H1 (cell line): ENCODE measurements around the gene SULT2B1. TPM values are rescaled to one million over a fixed set of nuclear protein-coding genes. Genes with fewer than 3 reads are reported as not detected.

Source experiments
- CTCF ChIA-PET: fragments of 300-600 bp; sonication (Branson Sonifier 250); formaldehyde crosslinking; loops from one replicate; lab custom pipeline; 2021; ENCODE audit not compliant: partially characterized antibody; lab: Charles Lee
- POLR2A ChIA-PET: fragments of 300-600 bp; sonication (Branson Sonifier 250); formaldehyde crosslinking; loops from one replicate; lab custom pipeline; 2021; ENCODE audit warnings: inconsistent platforms; ENCODE audit not compliant: partially characterized antibody; lab: Charles Lee
- DNase-seq, 2 experiments: peaks; one replicate each; pipeline versions ENCODE4 v3.0.0 to v3.0.0-alpha.2; 2010 to 2022; ENCODE audit warnings: low spot score in 2 of 2, low read depth in 1 of 2, mixed read lengths in 1 of 2
- FAIRE-seq: peaks from 2 replicates; lab custom pipeline; 2011; peaks lifted over from hg19 to GRCh38; lab: Jason Lieb, UNC
- H2AFZ ChIP-seq: 2 replicates; pipeline ENCODE4 v1.8.1; 2012; ENCODE audit warnings: low read length, inconsistent platforms
- H2AK5ac ChIP-seq: 2 replicates; pipeline ENCODE4 v1.6.1; 2013; ENCODE audit warnings: low read depth, low read length
- H2BK120ac ChIP-seq: replicated peaks from 2 replicates; pipeline ENCODE3; 2013; ENCODE audit warnings: low read depth, low read length, inconsistent platforms
- H2BK12ac ChIP-seq: 2 replicates; pipeline ENCODE4 v1.6.1; 2013; ENCODE audit warnings: low read depth, low read length
- H2BK15ac ChIP-seq: 2 replicates; pipeline ENCODE4 v1.6.1; 2013; ENCODE audit warnings: low read length
- H2BK20ac ChIP-seq: 2 replicates; pipeline ENCODE4 v1.6.1; 2013; ENCODE audit warnings: low read length
- H2BK5ac ChIP-seq: 2 replicates; pipeline ENCODE4 v1.6.1; 2013; ENCODE audit warnings: low read depth, low read length
- H3K14ac ChIP-seq: 2 replicates; pipeline ENCODE4 v1.6.1; 2013; ENCODE audit warnings: inconsistent platforms; ENCODE audit not compliant: insufficient read length
- H3K18ac ChIP-seq: 2 replicates; pipeline ENCODE4 v1.6.1; 2013; ENCODE audit warnings: low read length; ENCODE audit errors: extremely low read depth
- H3K23ac ChIP-seq: 2 replicates; pipeline ENCODE4 v1.6.1; 2013; ENCODE audit warnings: inconsistent platforms; ENCODE audit not compliant: insufficient read length
- H3K23me2 ChIP-seq: 2 replicates; pipeline ENCODE4 v1.6.1; 2013; ENCODE audit warnings: low read depth, low read length
- H3K27ac ChIP-seq: 2 replicates; pipeline ENCODE4 v1.6.1; 2011; ENCODE audit warnings: low read depth, low read length, inconsistent platforms
- H3K27me3 ChIP-seq, 4 experiments: replicated peaks in 1 of 4; 1 replicate in 1 of 4; 2 replicates in 3 of 4; pipeline versions ENCODE4 v1.6.1 to v1.8.1; 2011 to 2013; ENCODE audit warnings: low read length in 3 of 4, mild to moderate bottlenecking in 3 of 4, inconsistent platforms in 2 of 4, mixed read lengths in 2 of 4, moderate library complexity in 1 of 4; ENCODE audit not compliant: control insufficient read depth in 3 of 4, insufficient read depth in 3 of 4; ENCODE audit errors: extremely low read depth in 1 of 4
- H3K36me3 ChIP-seq, 4 experiments: 2 replicates each; pipeline versions ENCODE4 v1.6.1 to v1.8.1; 2011 to 2013; ENCODE audit warnings: mild to moderate bottlenecking in 4 of 4, low read length in 3 of 4, moderate library complexity in 2 of 4, control low read depth in 1 of 4, inconsistent platforms in 1 of 4; ENCODE audit not compliant: insufficient read depth in 4 of 4, control insufficient read depth in 2 of 4
- H3K4ac ChIP-seq: replicated peaks from 2 replicates; pipeline ENCODE3; 2013; ENCODE audit warnings: low read length, low read depth, mixed read lengths, inconsistent platforms; ENCODE audit not compliant: insufficient read length
- H3K4me1 ChIP-seq, 4 experiments: replicated peaks in 1 of 4; 1 replicate in 1 of 4; 2 replicates in 3 of 4; pipeline versions ENCODE4 v1.6.1 to v1.8.1; 2011 to 2013; ENCODE audit warnings: low read length in 3 of 4, inconsistent platforms in 2 of 4, mixed read lengths in 1 of 4; ENCODE audit not compliant: insufficient read depth in 4 of 4, control insufficient read depth in 3 of 4
- H3K4me2 ChIP-seq, 2 experiments: 2 replicates each; pipeline versions ENCODE4 v1.6.1 to v1.8.1; 2011 to 2013; ENCODE audit warnings: low read depth in 2 of 2, low read length in 2 of 2, control low read depth in 1 of 2, inconsistent platforms in 1 of 2, mild to moderate bottlenecking in 1 of 2; ENCODE audit not compliant: insufficient read depth in 1 of 2
- H3K4me3 ChIP-seq, 4 experiments: fragments of 200-600, 300-600 bp in 1 of 4; sonication (generic), shearing (Covaris generic), sonication (Bioruptor Twin) in 1 of 4; 2 replicates each; pipeline versions ENCODE4 v1.5.1 to v1.8.1; 2011 to 2016; ENCODE audit warnings: low read length in 4 of 4, low read depth in 3 of 4, control low read depth in 2 of 4, inconsistent platforms in 2 of 4, mild to moderate bottlenecking in 2 of 4, mixed read lengths in 1 of 4, moderate library complexity in 1 of 4; ENCODE audit not compliant: insufficient read depth in 2 of 4; ENCODE audit errors: extremely low read depth in 1 of 4
- H3K56ac ChIP-seq: replicated peaks from 2 replicates; pipeline ENCODE3; 2013; ENCODE audit warnings: low read depth, mild to moderate bottlenecking, mixed read lengths, low read length, inconsistent platforms; ENCODE audit not compliant: insufficient read length
- H3K79me1 ChIP-seq: 2 replicates; pipeline ENCODE4 v1.6.1; 2013; ENCODE audit warnings: low read depth, low read length, control low read depth
- H3K79me2 ChIP-seq, 2 experiments: 2 replicates each; pipeline versions ENCODE4 v1.6.1 to v1.8.1; 2012 to 2013; ENCODE audit warnings: low read length in 2 of 2, mild to moderate bottlenecking in 2 of 2, inconsistent platforms in 1 of 2; ENCODE audit not compliant: insufficient read depth in 2 of 2, control insufficient read depth in 1 of 2
- H3K9ac ChIP-seq, 4 experiments: replicated peaks in 1 of 4; 1 replicate in 1 of 4; 2 replicates in 3 of 4; pipeline versions ENCODE4 v1.6.1 to v1.8.1; 2011 to 2013; ENCODE audit warnings: low read depth in 3 of 4, low read length in 3 of 4, control low read depth in 2 of 4, mild to moderate bottlenecking in 2 of 4, moderate library complexity in 2 of 4, inconsistent platforms in 1 of 4; ENCODE audit errors: extremely low read depth in 1 of 4
- H3K9me3 ChIP-seq, 2 experiments: 2 replicates each; pipeline versions ENCODE4 v1.6.1 to v1.8.1; 2012 to 2013; ENCODE audit warnings: mild to moderate bottlenecking in 2 of 2, moderate library complexity in 2 of 2, control low read depth in 1 of 2, inconsistent platforms in 1 of 2, low read depth in 1 of 2, low read length in 1 of 2, mixed read lengths in 1 of 2; ENCODE audit not compliant: insufficient read depth in 2 of 2
- H4K20me1 ChIP-seq, 2 experiments: replicated peaks in 1 of 2; 2 replicates each; pipeline versions ENCODE3 to v1.8.1; 2011 to 2013; ENCODE audit warnings: inconsistent platforms in 2 of 2, low read length in 2 of 2, mild to moderate bottlenecking in 1 of 2; ENCODE audit not compliant: insufficient read depth in 2 of 2, control insufficient read depth in 1 of 2
- H4K5ac ChIP-seq: 2 replicates; pipeline ENCODE4 v1.6.1; 2013; ENCODE audit warnings: low read length, low read depth, mixed read lengths, inconsistent platforms; ENCODE audit not compliant: insufficient read length
- H4K8ac ChIP-seq: 2 replicates; pipeline ENCODE4 v1.8.0; 2013; ENCODE audit warnings: mild to moderate bottlenecking, moderate library complexity, low read length, inconsistent platforms; ENCODE audit not compliant: insufficient read depth; ENCODE audit errors: extremely low read depth
- H4K91ac ChIP-seq: replicated peaks from 2 replicates; pipeline ENCODE3; 2013; ENCODE audit warnings: low read length, mixed read lengths, inconsistent platforms; ENCODE audit not compliant: insufficient read length
- CHD2 ChIP-seq: IDR thresholded peaks from 2 replicates; pipeline ENCODE4 v1.6.1; 2012; ENCODE audit warnings: low read length, improper control_type of control experiment
- CREB1 ChIP-seq: IDR thresholded peaks from 2 replicates; pipeline ENCODE4 v1.6.1; 2012; ENCODE audit warnings: inconsistent platforms
- KDM5A ChIP-seq: fragments of 200-600 bp; IDR thresholded peaks from 2 replicates; pipeline ENCODE4 v1.7.1; 2012; ENCODE audit warnings: mild to moderate bottlenecking, low read length, inconsistent platforms, mixed read lengths
- SP1 ChIP-seq: IDR thresholded peaks from 2 replicates; pipeline ENCODE4 v1.6.1; 2011; ENCODE audit warnings: low read depth, low read length
- TEAD4 ChIP-seq: IDR thresholded peaks from 2 replicates; pipeline ENCODE4 v1.6.1; 2012; ENCODE audit warnings: low read depth, low read length, inconsistent platforms, mixed read lengths
- YY1 ChIP-seq: IDR thresholded peaks from 2 replicates; pipeline ENCODE4 v1.6.1; 2011; ENCODE audit warnings: low read depth, mild to moderate bottlenecking, low read length
- WGBS, 2 experiments: shearing (Covaris generic) in 1 of 2; methylation state at CpG; one replicate each; pipeline versions ENCODE4 v1.1.6 to v1.1.7; 2013 to 2015; ENCODE audit warnings: low lambda C conversion rate in 2 of 2, mixed read lengths in 2 of 2, inconsistent platforms in 1 of 2, low coverage in 1 of 2, missing lambda C conversion rate in 1 of 2; ENCODE audit not compliant: insufficient replicate concordance in 2 of 2, insufficient coverage in 1 of 2, insufficient read length in 1 of 2; ENCODE audit errors: extremely low coverage in 1 of 2, missing lambda C conversion rate in 1 of 2; 5-methylcytosine and 5-hydroxymethylcytosine counted together
- polyA plus RNA-seq, 7 experiments: library from polyadenylated mRNA; depleted of rRNA in 3 of 7; stranded (reverse) in 5 of 7; unstranded in 2 of 7; fragments of >200 nt in 5 of 7; fragments of 200-250 nt in 2 of 7; gene quantifications; 1 replicate in 5 of 7; 2 replicates in 1 of 7; 4 replicates in 1 of 7; pipeline versions ENCODE4 v1.2.1 to v1.2.3, GENCODE V29; 2011 to 2013; ENCODE audit warnings: missing spikeins in 2 of 7, mixed read lengths in 2 of 7
- total RNA-seq: library from RNA; stranded (reverse); fragmentation: NEBNext Ultra II Directional; extraction: Animal tissue kit (Norgen Biotek cat#: 25700); gene quantifications from 2 replicates; pipeline ENCODE4 v1.2.1, GENCODE V29; 2021

SULT2B1 gene
- total and polyA plus RNA-seq, 2 of the 8 experiments (the other 6 are each of a cell fraction or from before 2014, with no cell fraction given) = 1.5 to 2.6 TPM

DNA sequence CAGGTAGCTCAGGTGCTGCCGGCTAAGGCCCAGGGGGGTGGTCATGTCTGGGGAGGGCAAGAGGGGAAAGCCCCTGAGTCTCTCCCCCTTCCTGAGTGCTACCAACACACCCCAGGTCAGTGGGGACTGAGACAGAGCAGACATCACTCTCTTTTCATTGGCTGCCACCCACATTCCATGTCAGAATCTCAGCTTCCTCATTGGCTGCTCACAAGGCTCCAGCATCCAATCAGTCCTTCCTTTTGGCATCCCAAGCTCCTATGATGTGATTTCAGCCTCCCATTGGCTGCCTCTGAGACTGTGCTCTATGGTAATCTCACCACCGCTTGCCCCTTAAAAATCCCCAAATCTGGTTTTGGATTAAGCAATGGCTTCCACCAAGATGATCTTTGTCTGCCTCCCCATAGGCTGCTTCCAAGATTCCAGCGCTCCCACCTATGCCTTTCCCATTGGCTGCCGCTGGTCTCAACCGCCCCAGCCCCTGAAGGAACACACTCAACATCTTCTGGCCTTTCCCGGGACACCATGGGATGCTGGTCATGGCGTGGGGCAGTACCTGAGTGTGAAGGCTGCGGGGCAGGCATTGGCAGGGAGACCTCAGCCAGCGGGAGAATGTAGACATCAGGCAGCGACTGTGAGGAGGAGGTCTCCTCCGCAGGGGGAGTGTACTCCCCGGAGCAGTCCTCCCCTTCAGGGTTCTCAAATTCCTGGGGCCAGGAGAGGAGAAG lies 42.3 kb upstream of the SULT2B1 start:
- H3K4me3 ChIP-seq = peak overlapping the region; percentile 42 to 65 (median 60); a peak in 5 of 8 replicates
- H3K4me2 ChIP-seq = peak overlapping the region; percentile 91 to 98
- no peak overlapping the region for H3K23ac ChIP-seq
- peak overlapping the region; percentile 88; the same call in 1 of the 2 replicates for H2BK15ac ChIP-seq
- TF ChIP-seq SP1 (peak; percentile 94), TEAD4 (peak; percentile 66), CHD2 (peak; percentile 61; the same call in 1 of the 2 replicates), KDM5A (no peak; the same call in 1 of the 2 replicates), YY1 (no peak), CREB1 (no peak)
- no peak overlapping the region for H4K5ac ChIP-seq
- CTCF ChIA-PET = interaction anchor here (0.5 to 9.6 kb wide), 15 partner anchors 8 to 280 kb away, joined by 3 to 353 read pairs (median 4); no protein-coding TSS in a partner anchor
- peaks cover 0 to 12% (median 9%) of the 10 kb centered on the region in 4 experiments; a peak in 4 of 7 replicates for H3K27me3 ChIP-seq
- no peak overlapping the region for H2BK5ac ChIP-seq
- no peaks in the 10 kb centered on the region for H3K36me3 ChIP-seq
- POLR2A ChIA-PET = interaction anchor here (0.7 to 9.5 kb wide), 10 partner anchors 15 to 122 kb away, joined by 3 to 59 read pairs (median 4); partner anchors contain the start of genes FAM83E, RPL18 and SPHK2
- no peak overlapping the region; a peak in 1 of 7 replicates for H3K9ac ChIP-seq
- H3K27ac ChIP-seq = no peak overlapping the region
- H3K18ac ChIP-seq = no peak overlapping the region
- no peak overlapping the region for H2AFZ ChIP-seq
- H2BK120ac ChIP-seq = no peak overlapping the region
- no peaks in the 10 kb centered on the region for H3K79me2 ChIP-seq
- no peak overlapping the region for H4K91ac ChIP-seq
- H2AK5ac ChIP-seq = 0 out of 2 replicates have a peak overlapping the region, but pooled peaks have one; percentile 39
- H3K23me2 ChIP-seq = peaks cover 25% of the 10 kb centered on the region
- no peak overlapping the region for H3K14ac ChIP-seq
- no peak overlapping the region for H4K8ac ChIP-seq
- H4K20me1 ChIP-seq = peaks cover 0 to 5% of the 10 kb centered on the region in 2 experiments
- H3K4me1 ChIP-seq = peaks cover 0 to 20% (median 10%) of the 10 kb centered on the region in 4 experiments; a peak in 5 of 7 replicates
- no peaks in the 10 kb centered on the region for H3K9me3 ChIP-seq
- no peak overlapping the region for H3K4ac ChIP-seq
- no peak for DNase-seq
- no peaks in the 10 kb centered on the region for H3K79me1 ChIP-seq
- H2BK12ac ChIP-seq = no peak overlapping the region
- H3K56ac ChIP-seq = no peak overlapping the region
- H2BK20ac ChIP-seq = peak overlapping the region; percentile 18; the same call in 1 of the 2 replicates
- WGBS, 2 experiments = 71% methylated on average over 12 of the region's 12 CpGs; no CpG with 5 or more reads in 1 of the 2 experiments
- peak; percentile 82 for FAIRE-seq
